Stimulated activated CD8-positive, alpha-beta memory T cell treated with anti-CD3 and anti-CD28 coated beads, Interleukin-7, amount 100 ng/mL, for 1 hour (primary cell): Measurements from ENCODE around the gene TTC28.

Experiments
- DNase-seq, 2 donors: peaks; one replicate each; pipeline ENCODE4 v3.0.0-alpha.2; 2020; ENCODE audit warnings: low read depth in 2 of 2

TTC28 gene

GRCh38 chr22:28357193-28357592 lies 322.4 kb downstream of the TTC28 start:
- DNase-seq: no peak

- no peak for DNase-seq
Measured at GRCh38 chr22:28351476-28351875, 328.2 kb downstream of the TTC28 start.

GRCh38 chr22:28348613-28349609 lies 330.7 kb downstream of the TTC28 start:
- no peak for DNase-seq

GRCh38 chr22:28346308-28346707 lies 333.3 kb downstream of the TTC28 start:
- no peak for DNase-seq

- no peak for DNase-seq
Measured at GRCh38 chr22:28344918-28345703, 334.5 kb downstream of the TTC28 start.

GRCh38 chr22:28341001-28341400 lies 338.6 kb downstream of the TTC28 start:
- DNase-seq: no peak

- no peak for DNase-seq
Measured at GRCh38 chr22:28333088-28333487, 346.6 kb downstream of the TTC28 start.

- no peak for DNase-seq
Measured at GRCh38 chr22:28332410-28332809, 347.2 kb downstream of the TTC28 start.

- DNase-seq: no peak
Measured at GRCh38 chr22:28331695-28332094, 347.9 kb downstream of the TTC28 start.

GRCh38 chr22:28329186-28330073 lies 350.2 kb downstream of the TTC28 start:
- DNase-seq: no peak

- DNase-seq: no peak
Measured at GRCh38 chr22:28328756-28329155, 350.9 kb downstream of the TTC28 start.

GRCh38 chr22:28316014-28316413 lies 363.6 kb downstream of the TTC28 start:
- DNase-seq: no peak

- no peak for DNase-seq
Measured at GRCh38 chr22:28314959-28315358, 364.7 kb downstream of the TTC28 start.

GRCh38 chr22:28310299-28310698 lies 369.3 kb downstream of the TTC28 start:
- no peak for DNase-seq

GRCh38 chr22:28299753-28300152 lies 379.9 kb downstream of the TTC28 start:
- DNase-seq: no peak

GRCh38 chr22:28299309-28299708 lies 380.3 kb downstream of the TTC28 start:
- DNase-seq: no peak

- DNase-seq: no peak
Measured at GRCh38 chr22:28297504-28297903, 382.1 kb downstream of the TTC28 start.

- no peak for DNase-seq
Measured at GRCh38 chr22:28296452-28296851, 383.2 kb downstream of the TTC28 start.

GRCh38 chr22:28283068-28283654 lies 396.5 kb downstream of the TTC28 start:
- no peak for DNase-seq

- DNase-seq: no peak
Measured at GRCh38 chr22:28282405-28283067, 397.1 kb downstream of the TTC28 start.

GRCh38 chr22:28279888-28280287 lies 399.8 kb downstream of the TTC28 start:
- DNase-seq: no peak
